HepG2 (cell line): Measurements from ENCODE around the gene MYLK3. TPM values are rescaled to one million over a fixed set of nuclear protein-coding genes. Genes with fewer than 3 reads are reported as not detected.

Experiments used
- AGO2 ChIP-seq: fragments of 200-400 bp; formaldehyde crosslinking; optimal IDR thresholded peaks from 2 replicates; pipeline ENCODE3; 2017; ENCODE audit warnings: mild to moderate bottlenecking, low read depth, low read length, moderate library complexity
- GATAD1 ChIP-seq: IDR thresholded peaks from 2 replicates; pipeline ENCODE4 v1.6.1; 2016; ENCODE audit warnings: missing genetic modification reagents, missing compliant biosample characterization
- HBP1 ChIP-seq: IDR thresholded peaks from 2 replicates; pipeline ENCODE4 v1.6.1; 2016; ENCODE audit warnings: low read depth, control low read depth
- HNRNPL ChIP-seq: fragments of 200-400 bp; formaldehyde crosslinking; IDR thresholded peaks from 2 replicates; pipeline ENCODE4 v1.6.1; 2017; ENCODE audit warnings: mild to moderate bottlenecking, low read depth, low read length
- KLF13 ChIP-seq: sonication (generic); formaldehyde crosslinking; IDR thresholded peaks from 2 replicates; pipeline ENCODE4 v1.4.0; 2020; ENCODE audit warnings: mild to moderate bottlenecking, missing genetic modification reagents
- SIX1 ChIP-seq: sonication (generic); formaldehyde crosslinking; IDR thresholded peaks from 2 replicates; pipeline ENCODE4 v1.4.0; 2020; ENCODE audit warnings: missing genetic modification reagents, borderline replicate concordance
- TFE3 ChIP-seq: IDR thresholded peaks from 2 replicates; pipeline ENCODE4 v1.6.1; 2016
- YY1 ChIP-seq: IDR thresholded peaks from 2 replicates; pipeline ENCODE4 v1.6.1; 2011; ENCODE audit warnings: low read length, low read depth, moderate library complexity, mild to moderate bottlenecking; ENCODE audit not compliant: insufficient read depth, insufficient replicate concordance
- ZBTB40 ChIP-seq, 2 experiments: fragments of 450-650 bp in 1 of 2; sonication (generic) in 1 of 2; formaldehyde crosslinking in 1 of 2; IDR thresholded peaks; 2 replicates each; pipeline versions ENCODE4 v1.6.1 to v1.8.0; 2016 to 2022; ENCODE audit warnings: antibody characterized with exemption in 1 of 2, mild to moderate bottlenecking in 1 of 2, missing genetic modification reagents in 1 of 2
- ZNF280D ChIP-seq: sonication (generic); formaldehyde crosslinking; IDR thresholded peaks from 2 replicates; pipeline ENCODE4 v1.5.1; 2020; ENCODE audit warnings: mild to moderate bottlenecking, missing genetic modification reagents
- ZNF430 ChIP-seq: sonication (generic); formaldehyde crosslinking; IDR thresholded peaks from 2 replicates; pipeline ENCODE4 v1.9.0; 2021; ENCODE audit warnings: mild to moderate bottlenecking, missing genetic modification reagents
- ZNF777 ChIP-seq: sonication (generic); formaldehyde crosslinking; IDR thresholded peaks from 2 replicates; pipeline ENCODE4 v1.4.0; 2020; ENCODE audit warnings: missing genetic modification reagents
- polyA plus RNA-seq, 8 experiments: library from polyadenylated mRNA; depleted of rRNA in 3 of 8; stranded (reverse) in 7 of 8; unstranded in 1 of 8; fragments of >200 nt; fragmentation: Illumina TruSeq in 4 of 8; extraction: Trizol in 4 of 8; gene quantifications; 2 replicates each; pipeline versions ENCODE4 v1.2.1 to v1.2.3, GENCODE V29; 2011 to 2016; ENCODE audit warnings: low read depth in 4 of 8, missing spikeins in 1 of 8, mixed read lengths in 1 of 8; ENCODE audit not compliant: insufficient read depth in 1 of 8
- total RNA-seq, 5 experiments: library from RNA; depleted of rRNA; stranded (reverse); fragments of >200 nt; fragmentation: Illumina TruSeq; extraction: Trizol; gene quantifications; 2 replicates each; pipeline ENCODE4 v1.2.3, GENCODE V29; 2016; ENCODE audit warnings: low read depth in 1 of 5

Gene MYLK3
- total and polyA plus RNA-seq, 2 of the 13 experiments (the other 11 are each of a cell fraction or from before 2014, with no cell fraction given), result 0.04 to 0.18 TPM

- no peak for TF ChIP-seq ZNF280D (CRISPR knock-in tag)
- peak; percentile 99 for TF ChIP-seq HBP1 (CRISPR knock-in tag)
- TF ChIP-seq ZBTB40 (IDR thresholded peaks at IDR 0.05), result no peak
- no peak for TF ChIP-seq ZBTB40 (CRISPR knock-in tag; IDR thresholded peaks at IDR 0.05)
- 0 out of 2 replicates have a peak, but pooled peaks have one; percentile 32 for TF ChIP-seq KLF13 (CRISPR knock-in tag)
- peak; percentile 77 for TF ChIP-seq YY1
- no peak; the same call in 1 of the 2 replicates for TF ChIP-seq ZNF777
- peak; percentile 62 for TF ChIP-seq ZNF430 (CRISPR knock-in tag)
- peak; percentile 14 for TF ChIP-seq AGO2
- peak; percentile 78 for TF ChIP-seq GATAD1
- TF ChIP-seq TFE3, result peak; percentile 24
- TF ChIP-seq SIX1 (CRISPR knock-in tag), result no peak
- TF ChIP-seq HNRNPL, result 0 out of 2 replicates have a peak, but pooled peaks have one; percentile 7
These were observed 58.5 kb downstream of the MYLK3 start, which contains the start of gene ORC6 (continued) for GRCh38 chr16:46689365-46690280.
